ENCODE data around the gene ISCA2.
A peak's percentile ranks its signal among the peaks of the same experiment; 100 is the strongest.
"Not testable (repeated sequence)": the region's sequence is repeated elsewhere in the genome, so short reads cannot be mapped to it uniquely, and the experiment has no call there.

Gene ISCA2

GRCh38 chr14:74493343-74494261 is at the start of gene ISCA2:
Gene ISCA2 (plus strand): TSS chr14:74493765. CDS start chr14:74493775, 10 bp downstream.
- peak; percentile 99 for DNase-seq

- no peak for DNase-seq
Observed at GRCh38 chr14:74444866-74445265, 48.7 kb upstream of the ISCA2 start.

- DNase-seq: not testable (repeated sequence)
Observed at GRCh38 chr14:74454397-74454796, 39.2 kb upstream of the ISCA2 start.

- no peak for DNase-seq
Observed at GRCh38 chr14:74456684-74457564, 36.6 kb upstream of the ISCA2 start.

GRCh38 chr14:74457565-74457895 is 36.0 kb upstream of the ISCA2 start:
- no peak for DNase-seq

- DNase-seq: peak; percentile 18 to 21
Observed at GRCh38 chr14:74459289-74459946, 34.1 kb upstream of the ISCA2 start.

- no peak for DNase-seq
Observed at GRCh38 chr14:74459976-74460375, 33.6 kb upstream of the ISCA2 start.

- no peak for DNase-seq
Observed at GRCh38 chr14:74462993-74463392, 30.6 kb upstream of the ISCA2 start.

- DNase-seq: no peak
Observed at GRCh38 chr14:74463697-74464096, 29.9 kb upstream of the ISCA2 start.

- no peak for DNase-seq
Observed at GRCh38 chr14:74464785-74465184, 28.8 kb upstream of the ISCA2 start.

GRCh38 chr14:74465335-74465734 is 28.2 kb upstream of the ISCA2 start:
- DNase-seq: no peak

GRCh38 chr14:74468513-74468912 is 25.1 kb upstream of the ISCA2 start:
- no peak for DNase-seq

GRCh38 chr14:74469548-74470518 is 23.7 kb upstream of the ISCA2 start:
- DNase-seq: no peak

GRCh38 chr14:74472601-74473000 is 21.0 kb upstream of the ISCA2 start:
- no peak for DNase-seq

- no peak for DNase-seq
Observed at GRCh38 chr14:74474376-74474775, 19.2 kb upstream of the ISCA2 start.

GRCh38 chr14:74475678-74476077 is 17.9 kb upstream of the ISCA2 start:
- DNase-seq: no peak

GRCh38 chr14:74476107-74476506 is 17.5 kb upstream of the ISCA2 start:
- DNase-seq: no peak

GRCh38 chr14:74476607-74477006 is 17.0 kb upstream of the ISCA2 start:
- no peak for DNase-seq

GRCh38 chr14:74478996-74479635 is 14.4 kb upstream of the ISCA2 start:
- no peak for DNase-seq

- DNase-seq: no peak
Observed at GRCh38 chr14:74480046-74480445, 13.5 kb upstream of the ISCA2 start.

GRCh38 chr14:74482571-74482970 is 11.0 kb upstream of the ISCA2 start:
- no peak for DNase-seq

- DNase-seq: no peak
Observed at GRCh38 chr14:74483321-74483720, 10.2 kb upstream of the ISCA2 start.

Measured in stimulated activated CD4-positive, alpha-beta T cell treated with anti-CD3 and anti-CD28 coated beads, Interleukin-2, amount 100 ng/mL, for 48 hours (primary cell).